Endothelial cell of umbilical vein (primary cell): ENCODE data around the gene CUX1. TPM values are rescaled to one million over a fixed set of nuclear protein-coding genes. Genes with fewer than 3 reads are reported as not detected.

Experiments
- BruUV-seq: library from RNA; stranded (reverse); fragments of 400-500 nt; replicated peaks from 2 replicates; lab custom pipeline; 2021; lab: Mats Ljungman, UMichigan
- CTCF ChIA-PET: fragments of 300-600, 350-600 bp; sonication (Branson Sonifier 250); formaldehyde crosslinking; loops from one replicate; lab custom pipeline; 2021; ENCODE audit warnings: antibody characterized with exemption, inconsistent platforms; lab: Charles Lee
- POLR2A ChIA-PET: fragments of 300-600, 350-600 bp; sonication (Branson Sonifier 250); formaldehyde crosslinking; loops from one replicate; lab custom pipeline; 2021; ENCODE audit warnings: antibody characterized with exemption, inconsistent platforms; lab: Charles Lee
- DNase-seq: peaks from one replicate; pipeline ENCODE4 v3.0.0-alpha.2; 2011; ENCODE audit warnings: low read depth, low spot score
- FAIRE-seq: peaks from 2 replicates; lab custom pipeline; 2011; peaks lifted over from hg19 to GRCh38; lab: Jason Lieb, UNC
- H2AFZ ChIP-seq: 2 replicates; pipeline ENCODE4 v1.6.0; 2012; ENCODE audit warnings: low read depth, low read length, control low read depth, inconsistent platforms
- H3K27ac ChIP-seq: 2 replicates; pipeline ENCODE4 v1.5.1; 2011; ENCODE audit warnings: low read depth, mild to moderate bottlenecking, control low read depth, low read length, moderate library complexity; ENCODE audit not compliant: insufficient read depth
- H3K27me3 ChIP-seq, 2 experiments: 2 replicates each; pipeline versions ENCODE4 v1.6.0 to v1.6.1; 2011; ENCODE audit warnings: low read length in 2 of 2, mixed read lengths in 1 of 2; ENCODE audit not compliant: control insufficient read depth in 2 of 2, insufficient read depth in 2 of 2
- H3K36me3 ChIP-seq, 2 experiments: 2 replicates in 1 of 2; 3 replicates in 1 of 2; pipeline ENCODE4 v1.5.1; 2011; ENCODE audit warnings: low read length in 2 of 2, mild to moderate bottlenecking in 1 of 2, moderate library complexity in 1 of 2; ENCODE audit not compliant: control insufficient read depth in 2 of 2, insufficient read depth in 2 of 2; ENCODE audit errors: extremely low read depth in 1 of 2
- H3K4me1 ChIP-seq: 3 replicates; pipeline ENCODE4 v1.5.1; 2011; ENCODE audit warnings: mild to moderate bottlenecking, low read length; ENCODE audit not compliant: control insufficient read depth, insufficient read depth; ENCODE audit errors: extremely low read depth
- H3K4me2 ChIP-seq: 2 replicates; pipeline ENCODE4 v1.6.1; 2011; ENCODE audit warnings: low read length, control low read depth, mixed read lengths; ENCODE audit not compliant: insufficient read depth
- H3K4me3 ChIP-seq, 3 experiments: fragments of 200-600 bp in 1 of 3; sonication (generic), shearing (Covaris generic) in 1 of 3; replicated peaks in 1 of 3; 2 replicates each; pipeline ENCODE4 v1.5.1; 2011 to 2016; ENCODE audit warnings: control low read depth in 3 of 3, low read length in 3 of 3, mild to moderate bottlenecking in 2 of 3, inconsistent platforms in 1 of 3, low read depth in 1 of 3, moderate library complexity in 1 of 3; ENCODE audit not compliant: insufficient read depth in 1 of 3
- H3K79me2 ChIP-seq: 2 replicates; pipeline ENCODE4 v1.6.0; 2012; ENCODE audit warnings: low read length, inconsistent platforms; ENCODE audit not compliant: control insufficient read depth, insufficient read depth
- H3K9ac ChIP-seq: replicated peaks from 2 replicates; pipeline ENCODE3; 2011; ENCODE audit warnings: low read length, control low read depth; ENCODE audit not compliant: insufficient read depth; ENCODE audit errors: extremely low read depth
- H3K9me1 ChIP-seq: replicated peaks from 3 replicates; pipeline ENCODE4 v1.6.0; 2011; ENCODE audit warnings: mild to moderate bottlenecking, low read length; ENCODE audit not compliant: control insufficient read depth, insufficient read depth; ENCODE audit errors: extremely low read depth
- H3K9me3 ChIP-seq: replicated peaks from 2 replicates; pipeline ENCODE4 v1.5.1; 2012; ENCODE audit warnings: low read length, inconsistent platforms; ENCODE audit not compliant: control insufficient read depth, insufficient read depth
- H4K20me1 ChIP-seq: replicated peaks from 2 replicates; pipeline ENCODE3; 2011; ENCODE audit warnings: mild to moderate bottlenecking, low read length; ENCODE audit not compliant: control insufficient read depth, insufficient read depth; ENCODE audit errors: extremely low read depth
- CTCF ChIP-seq, 2 donors: IDR thresholded peaks; 1 replicate in 1 of 2; 2 replicates in 1 of 2; pipeline ENCODE4 v1.5.1; 2011; ENCODE audit warnings: low read length in 2 of 2, mild to moderate bottlenecking in 2 of 2, moderate library complexity in 2 of 2, control low read depth in 1 of 2, inconsistent platforms in 1 of 2, low read depth in 1 of 2; ENCODE audit not compliant: insufficient read depth in 1 of 2; ENCODE audit errors: extremely low read depth in 1 of 2
- EZH2 ChIP-seq: IDR thresholded peaks from 2 replicates; pipeline ENCODE4 v1.6.1; 2012; ENCODE audit warnings: borderline replicate concordance, low read depth, mild to moderate bottlenecking, moderate library complexity, low read length, inconsistent platforms; ENCODE audit not compliant: severe bottlenecking
- FOS ChIP-seq: IDR thresholded peaks from 2 replicates; pipeline ENCODE4 v1.6.1; 2011; ENCODE audit warnings: mild to moderate bottlenecking, low read length, moderate library complexity, borderline replicate concordance; ENCODE audit not compliant: insufficient read depth
- GATA2 ChIP-seq: IDR thresholded peaks from 2 replicates; pipeline ENCODE4 v1.7.0; 2011; ENCODE audit warnings: low read depth, mild to moderate bottlenecking, moderate library complexity, mixed read lengths, low read length; ENCODE audit not compliant: insufficient read length, insufficient read depth
- JUN ChIP-seq: IDR thresholded peaks from 2 replicates; pipeline ENCODE4 v1.6.1; 2011; ENCODE audit warnings: borderline replicate concordance, low read depth; ENCODE audit not compliant: insufficient read length, insufficient read depth
- MAX ChIP-seq: IDR thresholded peaks from 2 replicates; pipeline ENCODE4 v1.6.1; 2011; ENCODE audit not compliant: insufficient read depth, insufficient read length
- MYC ChIP-seq: IDR thresholded peaks from one replicate; pipeline ENCODE4 v1.6.1; 2011; ENCODE audit warnings: mild to moderate bottlenecking, low read depth, low read length
- POLR2A ChIP-seq: IDR thresholded peaks from 2 replicates; pipeline ENCODE4 v1.6.1; 2012; ENCODE audit warnings: low read depth, mild to moderate bottlenecking, control low read depth, low read length
- POLR2AphosphoS5 ChIP-seq: IDR thresholded peaks from 2 replicates; pipeline ENCODE4 v1.6.1; 2012; ENCODE audit warnings: low read depth, mild to moderate bottlenecking, control low read depth, low read length, moderate library complexity; ENCODE audit not compliant: insufficient read depth
- dilution Hi-C: fragments of 300-500 bp; cut with MboI; formaldehyde crosslinking; loops from one replicate; pipeline ENCODE4 v1.15.0; 2019; ENCODE audit warnings: low sequenced_read_pairs; ENCODE audit not compliant: extremely low pct_ligation_motif_present
- intact Hi-C: fragments of 100-400 bp; cut with micrococcal nuclease; formaldehyde crosslinking; loops from one replicate; pipeline ENCODE4 v1.10.0; 2022
- polyA plus RNA-seq, 4 experiments: library from polyadenylated mRNA; depleted of rRNA in 3 of 4; stranded (reverse) in 3 of 4; unstranded in 1 of 4; fragments of >200 nt; gene quantifications; 2 replicates each; pipeline versions ENCODE4 v1.2.1 to v1.2.3, GENCODE V29; 2011 to 2012; ENCODE audit warnings: missing spikeins in 1 of 4
- total RNA-seq: library from RNA; stranded (reverse); gene quantifications from 2 replicates; pipeline ENCODE4 v1.2.3, GENCODE V29; 2021

The CUX1 gene
- total and polyA plus RNA-seq, 2 donors (not counting 3 experiments of a cell fraction or from before 2014, with no cell fraction given), result 13.8 to 49.8 TPM

- Histone ChIP-seq H3K36me3 (no peaks in the 10 kb centered on the region), H3K4me2 (no peak overlapping the region), H3K4me3 (no peak overlapping the region), H4K20me1 (no peaks in the 10 kb centered on the region), H3K9me1 (no peaks in the 10 kb centered on the region), H3K27me3 (no peaks in the 10 kb centered on the region), H3K27ac (no peak overlapping the region), H3K9ac (no peak overlapping the region), H3K9me3 (no peaks in the 10 kb centered on the region), H3K79me2 (no peaks in the 10 kb centered on the region), H3K4me1 (peaks cover 3% of the 10 kb centered on the region), H2AFZ (no peak overlapping the region)
- BruUV-seq, result no TSS peak
- ChIA-PET POLR2A (no interaction called here), CTCF (interaction anchor here (1.7 kb wide), 2 partner anchors 9 to 11 kb away, joined by 4 to 5 read pairs; no protein-coding TSS in a partner anchor)
- TF ChIP-seq POLR2AphosphoS5 (no peak), POLR2A (no peak), EZH2 (no peak), MAX (no peak)
- no peak for DNase-seq
- intact Hi-C loops, result no loop called here
- dilution Hi-C loops, result no loop called here
- no peak for FAIRE-seq
These were observed 229.1 kb downstream of the CUX1 start for GRCh38 chr7:102046373-102047117.

- no peaks in the 10 kb centered on the region for H3K36me3 ChIP-seq
- H2AFZ ChIP-seq, result no peak overlapping the region
- no peak overlapping the region for H3K4me3 ChIP-seq
- DNase-seq (no peak), FAIRE-seq (no peak)
- H3K79me2 ChIP-seq, result no peaks in the 10 kb centered on the region
- no peaks in the 10 kb centered on the region for H3K9me1 ChIP-seq
- no peak overlapping the region for H3K27ac ChIP-seq
- H3K9ac ChIP-seq, result no peak overlapping the region
- peaks cover 2% of the 10 kb centered on the region for H3K4me1 ChIP-seq
- no peaks in the 10 kb centered on the region for H4K20me1 ChIP-seq
- no TSS peak for BruUV-seq
- intact Hi-C loops, result no loop called here
- no peak overlapping the region for H3K4me2 ChIP-seq
- H3K27me3 ChIP-seq, result no peaks in the 10 kb centered on the region
- no peaks in the 10 kb centered on the region for H3K9me3 ChIP-seq
- POLR2A ChIA-PET, result no interaction called here
- CTCF ChIA-PET, result interaction anchor here (1.7 kb wide), 1 partner anchor 10 kb away, joined by 4 read pairs; no protein-coding TSS in a partner anchor
- no peak for TF ChIP-seq MYC
- TF ChIP-seq CTCF (IDR thresholded peaks at IDR 0.05; ENCODE audit: extremely low read depth in 1 of 2, insufficient read depth in 1 of 2, low read depth in 1 of 2, low read length in 2 of 2), result no peak
- TF ChIP-seq EZH2, result no peak
- no peak for TF ChIP-seq MAX
- no peak for TF ChIP-seq POLR2A
- TF ChIP-seq JUN, result no peak
- no peak for TF ChIP-seq POLR2AphosphoS5
- no peak for TF ChIP-seq FOS
- no peak for TF ChIP-seq GATA2
- dilution Hi-C loops, result no loop called here
These were observed 229.7 kb downstream of the CUX1 start for GRCh38 chr7:102047167-102047566.
